Astrocyte of the spinal cord (primary cell): ENCODE results near the gene MED26.
A peak's percentile ranks its signal among the peaks of the same experiment; 100 is the strongest.

Source experiments
- DNase-seq: peaks from one replicate; pipeline ENCODE4 v3.0.0; 2011; ENCODE audit warnings: low read depth, low spot score
- H3K4me3 ChIP-seq: 2 replicates; pipeline ENCODE4 v1.5.1; 2011; ENCODE audit warnings: low read depth, mild to moderate bottlenecking, low read length, moderate library complexity
- CTCF ChIP-seq: IDR thresholded peaks from 2 replicates; pipeline ENCODE4 v1.5.1; 2012; ENCODE audit warnings: low read depth, mild to moderate bottlenecking, low read length, inconsistent platforms
- in situ Hi-C: cut with HindIII; loops from 2 replicates; pipeline ENCODE4 v1.10.0; 2017; ENCODE audit warnings: low sequenced_read_pairs

Gene MED26

GRCh38 chr19:16573296-16573695 lies 54.7 kb downstream of the MED26 start:
- no peak for DNase-seq
- in situ Hi-C loops, result no loop called here
- peak overlapping the region; percentile 88 for H3K4me3 ChIP-seq
- TF ChIP-seq CTCF, result no peak

- peak within 1 kb of the TSS; percentile 88 for H3K4me3 ChIP-seq
- in situ Hi-C loops, result no loop called here
- DNase-seq, result peak; percentile 93
- TF ChIP-seq CTCF, result no peak
These were observed 55.4 kb downstream of the MED26 start, which contains the start of gene SLC35E1 for GRCh38 chr19:16572332-16573211. SLC35E1 (minus strand) TSS chr19:16572415; CDS start chr19:16572364, 51 bp downstream.

GRCh38 chr19:16571822-16572331 lies 56.1 kb downstream of the MED26 start:
- in situ Hi-C loops, result no loop called here
- peak overlapping the region; percentile 88 for H3K4me3 ChIP-seq
- DNase-seq, result no peak
- no peak for TF ChIP-seq CTCF

GRCh38 chr19:16571283-16571682 lies 56.7 kb downstream of the MED26 start:
- TF ChIP-seq CTCF, result no peak
- peak; percentile 25 for DNase-seq
- in situ Hi-C loops, result no loop called here
- peak overlapping the region; percentile 88 for H3K4me3 ChIP-seq

- no peak for TF ChIP-seq CTCF
- DNase-seq, result no peak
- in situ Hi-C loops, result no loop called here
- no peak overlapping the region for H3K4me3 ChIP-seq
These were observed 58.2 kb downstream of the MED26 start for GRCh38 chr19:16569609-16570320.

- no peak for TF ChIP-seq CTCF
- no peak overlapping the region for H3K4me3 ChIP-seq
- in situ Hi-C loops, result no loop called here
- no peak for DNase-seq
These were observed 61.3 kb downstream of the MED26 start for GRCh38 chr19:16566702-16567101.
